GM21447 (cell line): ENCODE measurements around the gene TMEM259.

Experiments
- ATAC-seq: cut with Tn5 transposase; IDR thresholded peaks from one replicate; pipeline ENCODE4 v1.9.1; 2021; ENCODE audit not compliant: unreplicated experiment

Gene TMEM259

GRCh38 chr19:990119-990571 is 30.8 kb downstream of the TMEM259 start:
- ATAC-seq: no peak

DNA sequence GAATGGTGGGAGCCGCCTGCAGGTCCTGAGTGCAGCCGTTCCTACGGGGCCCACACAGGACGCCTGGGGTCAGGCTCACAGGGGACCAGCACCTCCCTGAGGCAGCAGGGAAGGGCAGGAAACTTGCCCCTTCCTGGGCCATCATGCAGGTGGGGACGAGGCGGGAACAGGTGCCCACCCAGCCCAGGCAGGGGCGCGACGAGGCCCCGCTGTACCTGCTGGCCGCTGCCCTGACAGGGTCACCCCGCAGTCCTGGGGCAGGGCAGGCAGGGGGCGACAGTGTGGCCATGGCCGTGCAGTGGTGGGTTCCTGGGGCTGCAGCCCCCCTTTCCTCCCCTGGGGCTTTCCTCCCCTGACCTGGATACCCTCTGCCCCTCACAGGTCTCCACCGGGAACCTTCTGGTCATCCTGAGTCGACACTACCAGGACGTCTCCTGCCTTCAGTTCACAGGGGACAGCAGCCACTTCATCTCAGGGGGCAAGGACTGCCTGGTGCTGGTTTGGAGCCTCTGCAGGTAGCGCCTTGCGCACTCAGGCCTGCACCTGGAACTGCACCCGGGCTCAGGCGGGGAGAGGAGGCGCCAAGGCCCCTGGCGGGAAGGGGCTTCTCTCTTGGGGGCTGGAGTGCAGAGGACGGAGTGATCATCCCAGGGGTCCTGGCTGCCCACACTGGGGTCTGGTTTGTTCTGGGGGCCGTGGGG is 31.4 kb downstream of the TMEM259 start:
- no peak for ATAC-seq

DNA sequence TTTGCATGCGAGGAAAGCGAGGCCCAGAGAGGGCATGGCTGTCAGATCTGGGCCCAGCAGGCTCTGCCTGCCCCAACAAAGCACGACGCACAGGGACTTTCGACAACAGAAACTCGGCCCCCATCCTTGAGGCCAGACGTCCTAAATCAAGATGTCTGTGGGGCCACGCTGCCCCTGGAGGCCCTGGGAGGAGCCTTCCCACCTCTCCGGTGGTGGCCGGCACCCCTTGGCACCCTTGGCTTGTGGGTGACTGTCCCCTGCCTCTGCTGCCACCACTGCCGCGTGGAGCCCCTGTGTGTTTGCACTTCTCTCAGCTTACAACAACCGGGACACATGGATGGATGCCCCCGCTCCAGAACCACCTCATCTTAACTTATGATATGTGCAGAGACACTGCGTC is 32.4 kb downstream of the TMEM259 start:
- no peak for ATAC-seq

DNA sequence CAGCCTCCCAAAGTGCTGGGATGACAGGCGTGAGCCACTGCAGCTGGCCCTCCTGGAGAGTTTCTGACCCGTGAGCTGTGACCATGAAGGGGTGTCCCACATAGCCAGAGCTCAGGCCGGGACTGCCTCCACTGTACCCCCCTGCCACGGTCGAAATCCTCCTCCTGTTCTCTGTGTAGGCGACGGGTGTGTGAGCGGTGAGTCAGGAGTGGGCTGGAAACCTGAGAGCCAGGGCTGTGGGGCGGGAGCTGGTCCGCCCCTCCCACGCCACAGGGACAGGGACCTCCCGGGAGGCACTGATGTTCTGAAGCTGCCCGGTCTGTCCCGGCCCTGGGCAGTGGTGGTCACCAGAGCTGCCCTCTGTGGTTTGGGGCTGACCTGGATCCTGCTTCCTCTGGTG is 32.8 kb downstream of the TMEM259 start:
- ATAC-seq: no peak

GRCh38 chr19:986083-986482 is 34.8 kb downstream of the TMEM259 start:
- no peak for ATAC-seq

DNA sequence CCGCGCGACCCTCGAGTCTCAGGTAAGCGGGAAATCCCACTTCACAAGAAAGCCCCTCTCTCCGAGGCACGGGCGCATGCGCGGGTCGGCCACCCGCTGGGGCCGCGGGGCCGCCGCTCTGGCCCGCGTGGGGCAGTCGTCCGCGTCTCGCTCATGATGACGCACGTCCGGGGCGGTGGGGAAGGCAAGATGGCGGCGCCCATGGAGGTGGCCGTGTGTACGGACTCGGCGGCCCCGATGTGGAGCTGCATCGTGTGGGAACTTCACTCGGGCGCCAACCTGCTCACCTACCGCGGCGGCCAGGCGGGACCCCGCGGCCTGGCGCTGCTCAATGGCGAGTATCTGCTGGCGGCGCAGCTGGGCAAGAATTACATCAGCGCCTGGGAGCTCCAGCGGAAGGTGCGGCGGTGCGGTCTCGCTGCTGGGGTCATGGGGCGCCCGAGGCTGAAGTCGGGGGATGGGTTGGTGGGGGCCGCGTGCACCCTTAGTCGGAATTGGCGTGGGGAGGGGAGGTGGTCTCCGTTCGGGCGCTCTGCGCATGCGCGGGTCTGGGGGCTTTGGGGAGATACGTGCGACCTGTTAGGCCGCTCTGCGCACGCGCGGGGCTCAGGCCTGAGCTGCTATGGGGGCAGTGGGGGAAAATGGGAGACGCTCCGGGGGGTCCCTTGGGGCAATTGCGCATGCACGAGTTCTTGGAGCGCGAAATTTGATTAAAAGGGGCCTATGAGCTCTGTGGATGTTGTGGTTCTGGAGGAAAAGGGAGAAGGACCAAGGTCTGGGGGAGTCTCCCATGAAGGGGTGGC is 36.6 kb downstream of the TMEM259 start, which contains the start of gene WDR18:
Gene WDR18 (plus strand): TSS at position 181 of the 803 bp plus-strand sequence. CDS start 9 bp downstream, at position 190.
- no peak for ATAC-seq

DNA sequence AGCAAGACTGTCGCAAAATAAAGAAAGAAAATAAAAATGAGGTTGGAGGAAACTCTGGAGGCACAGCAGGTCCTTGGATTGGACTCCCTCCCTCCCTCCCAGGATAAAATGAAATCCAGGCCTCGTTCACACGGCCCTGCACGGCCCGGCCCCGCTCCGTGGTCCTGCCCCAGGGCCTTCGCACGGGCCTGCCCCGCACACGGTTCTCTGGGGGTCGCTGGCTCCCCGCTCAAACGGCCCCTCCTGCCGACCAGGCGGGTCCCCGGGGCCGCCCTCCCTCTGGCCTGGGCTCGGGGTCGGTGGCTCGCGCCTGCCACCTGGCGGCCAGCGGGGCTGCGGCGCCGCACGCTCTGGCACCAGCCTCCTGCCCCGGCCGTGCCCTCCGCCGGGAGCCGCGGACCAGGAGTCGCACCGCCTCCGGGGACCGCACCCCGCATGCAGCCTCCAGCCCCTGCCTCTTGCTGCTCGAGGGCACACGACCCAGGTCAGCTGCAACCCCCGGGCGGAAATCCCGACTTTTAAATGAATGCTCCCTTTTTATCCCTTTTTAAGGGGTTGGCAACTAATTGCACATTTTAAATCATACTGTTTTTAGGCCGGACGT is 38.3 kb downstream of the TMEM259 start:
- no peak for ATAC-seq

DNA sequence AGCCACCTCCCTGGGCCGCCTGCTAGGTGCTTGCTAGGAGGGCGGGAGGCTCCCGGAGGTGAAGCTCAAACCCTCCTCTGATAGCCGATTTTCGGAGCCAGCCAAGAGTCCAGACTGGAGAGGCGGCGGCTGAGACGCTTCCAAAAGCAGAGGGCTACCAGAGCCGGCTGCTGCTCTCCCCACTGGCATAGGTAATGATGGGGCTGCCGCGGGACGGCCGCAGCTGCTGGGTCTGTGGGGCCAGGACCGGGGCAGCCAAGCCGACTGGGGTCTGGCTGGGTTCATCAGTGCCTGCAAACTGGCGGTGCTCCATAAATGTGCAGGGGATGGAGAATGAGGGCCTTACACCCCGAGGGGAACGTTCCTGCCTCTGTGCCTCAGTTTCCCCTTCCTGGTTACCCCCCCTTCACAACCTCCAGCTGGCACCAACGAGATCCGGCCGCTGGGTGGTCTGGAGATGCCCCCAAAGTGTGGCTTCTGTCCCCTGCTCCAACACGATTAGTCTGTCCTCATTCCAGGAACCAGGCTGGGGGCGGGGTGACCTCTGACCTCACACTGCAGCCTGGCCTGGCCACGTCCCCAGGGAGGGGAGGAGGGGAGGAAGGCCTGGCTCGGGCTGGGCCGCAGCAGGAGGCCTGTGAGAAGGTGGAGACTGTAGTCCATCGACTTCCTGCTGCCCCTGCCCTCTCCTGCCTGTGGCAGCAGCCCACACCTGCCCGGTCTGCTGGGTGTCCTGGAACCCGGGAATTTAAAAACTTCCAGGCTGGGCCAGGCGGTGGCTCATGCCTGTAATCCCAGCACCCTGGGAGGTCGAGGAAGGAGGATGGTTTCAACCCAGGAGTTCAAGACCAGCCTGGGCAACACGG is 40.6 kb downstream of the TMEM259 start:
- no peak for ATAC-seq

GRCh38 chr19:979318-979741 is 41.6 kb downstream of the TMEM259 start:
- no peak for ATAC-seq

DNA sequence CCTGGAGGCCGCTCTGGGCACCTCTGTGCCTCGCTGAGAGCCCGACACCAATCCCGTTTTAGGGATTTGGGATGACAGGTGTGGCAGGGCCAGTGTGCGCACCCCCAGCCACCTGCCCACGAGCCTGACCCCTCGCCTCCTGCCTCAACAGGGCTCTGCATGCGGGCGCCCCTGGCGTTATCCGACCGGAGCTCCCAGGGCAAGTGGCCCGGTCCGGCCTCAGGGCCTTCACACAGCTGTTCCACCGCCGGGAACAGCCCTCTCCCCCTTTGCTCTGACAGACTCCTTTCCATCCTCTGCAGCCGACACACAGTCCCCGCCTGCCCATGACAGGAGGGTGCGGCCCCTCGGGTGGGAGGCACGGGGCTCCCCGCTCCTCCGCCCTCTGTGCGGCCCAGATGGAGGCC is 43.9 kb downstream of the TMEM259 start:
- no peak for ATAC-seq

DNA sequence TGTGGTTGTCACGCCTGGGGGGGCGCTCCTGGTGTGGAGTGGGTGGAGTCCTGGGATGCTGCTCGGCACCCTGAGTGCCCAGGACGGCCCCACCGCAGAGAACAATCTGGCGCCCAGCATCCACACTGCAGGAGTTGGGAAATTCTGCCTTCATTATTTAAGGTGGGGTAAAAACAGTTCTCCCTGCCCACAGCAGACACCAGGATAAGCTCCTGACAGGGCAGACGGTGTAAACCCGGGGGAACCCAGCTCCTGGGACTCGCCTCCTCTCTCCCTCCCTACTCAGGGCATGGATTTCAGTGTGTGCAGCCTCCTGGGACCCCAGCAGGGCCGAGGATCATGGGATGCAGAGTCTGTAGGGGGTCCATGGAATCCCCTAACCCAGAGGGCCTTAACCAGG is 44.4 kb downstream of the TMEM259 start:
- no peak for ATAC-seq

DNA sequence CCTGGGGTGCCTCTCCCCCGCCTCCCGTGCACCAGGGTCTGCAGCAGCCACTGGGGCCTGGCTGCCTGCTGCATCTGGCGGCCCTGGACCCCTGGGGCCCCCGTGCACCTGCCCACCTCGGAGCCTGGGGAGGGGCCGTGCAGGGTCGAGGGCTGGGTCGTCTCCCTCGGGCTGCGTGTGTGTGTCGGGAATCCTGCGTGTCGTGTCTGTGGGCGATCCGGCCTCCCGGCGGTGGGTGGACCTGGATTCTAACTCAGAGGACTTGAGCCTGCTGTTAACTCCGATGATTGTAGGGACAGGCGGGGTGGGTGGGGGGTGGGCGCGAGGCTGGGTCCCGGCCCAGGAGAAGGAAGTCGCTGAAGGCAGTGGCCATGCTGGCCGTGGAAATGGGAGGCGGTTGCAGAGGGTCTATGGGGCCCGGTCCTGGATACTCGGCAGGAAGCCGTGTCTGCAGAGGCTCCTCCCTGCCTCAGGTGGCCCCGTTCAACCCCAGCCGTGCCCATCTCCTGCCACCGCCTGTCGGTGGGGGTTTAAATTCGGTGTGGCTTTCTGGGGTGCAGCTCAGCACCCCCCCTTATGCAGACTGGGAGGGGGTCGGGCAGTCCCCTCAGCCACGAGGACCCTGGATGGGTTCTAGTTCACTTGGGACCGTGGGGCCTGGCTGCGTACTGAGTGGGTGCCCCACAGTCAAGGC is 46.2 kb downstream of the TMEM259 start:
- no peak for ATAC-seq

- no peak for ATAC-seq
Measured at GRCh38 chr19:973726-974563, 47.0 kb downstream of the TMEM259 start.

GRCh38 chr19:972281-972680 is 48.6 kb downstream of the TMEM259 start:
- no peak for ATAC-seq

DNA sequence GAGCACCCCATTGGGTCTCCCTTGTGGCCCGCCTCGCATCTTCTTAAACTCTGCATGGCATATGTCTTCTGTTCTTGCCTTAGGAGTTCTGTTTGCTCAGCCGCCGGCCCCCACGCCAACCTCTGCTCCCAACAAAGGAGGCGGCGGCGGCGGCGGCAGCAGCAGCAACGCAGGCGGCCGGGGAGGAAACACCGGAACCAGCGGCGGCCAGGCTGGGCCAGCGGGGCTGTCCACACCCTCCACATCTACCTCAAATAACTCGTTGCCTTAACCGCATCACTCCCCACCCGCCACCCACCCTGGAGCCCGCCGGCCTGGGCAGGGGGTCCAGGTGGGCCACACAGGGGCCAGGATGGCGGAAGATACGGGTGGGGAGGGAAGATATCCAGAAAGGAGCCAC is 49.1 kb downstream of the TMEM259 start:
- ATAC-seq: no peak

DNA sequence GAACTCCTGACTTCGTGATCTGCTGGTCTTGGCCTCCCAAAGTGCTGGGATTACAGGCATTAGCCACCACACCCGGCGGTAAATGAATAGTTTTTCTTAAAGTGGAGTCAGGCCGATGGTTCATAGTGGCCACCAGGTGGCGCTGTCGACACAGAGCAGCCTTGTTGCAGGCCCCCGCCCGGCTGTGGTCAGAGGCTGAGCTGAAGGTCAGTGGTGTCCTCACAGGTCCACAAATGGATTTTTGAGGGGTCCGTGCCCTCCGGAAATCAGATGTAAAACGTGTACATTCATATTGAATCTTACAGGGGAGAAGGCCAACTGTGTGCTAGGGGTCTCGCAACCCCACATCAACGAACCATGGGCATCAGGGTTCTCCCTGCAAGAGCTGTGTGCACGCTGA is 50.2 kb downstream of the TMEM259 start:
- no peak for ATAC-seq

DNA sequence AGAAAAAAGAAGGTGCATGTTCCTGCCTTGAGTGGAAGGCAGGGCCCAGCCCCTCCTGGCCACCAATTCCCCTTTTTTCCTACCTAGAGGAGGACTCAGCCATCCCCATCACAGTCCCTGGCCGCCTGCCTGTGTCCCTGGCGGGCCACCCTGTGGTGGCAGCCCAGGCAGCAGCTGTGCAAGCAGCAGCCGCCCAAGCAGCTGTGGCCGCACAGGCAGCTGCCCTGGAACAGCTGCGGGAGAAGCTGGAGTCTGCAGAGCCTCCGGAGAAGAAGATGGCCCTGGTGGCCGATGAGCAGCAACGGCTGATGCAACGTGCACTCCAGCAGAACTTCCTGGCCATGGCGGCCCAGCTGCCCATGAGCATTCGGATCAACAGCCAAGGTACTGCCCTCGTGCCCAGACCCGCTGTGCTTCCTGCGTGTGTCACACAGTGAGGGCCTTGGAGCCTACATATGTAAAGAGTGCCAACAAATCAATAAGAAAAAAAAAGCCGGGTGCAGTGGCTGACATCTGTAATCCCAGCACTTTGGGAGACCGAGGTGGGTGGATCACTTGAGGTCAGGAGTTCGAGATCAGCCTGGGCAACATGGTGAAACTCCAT is 54.3 kb downstream of the TMEM259 start:
- no peak for ATAC-seq

- no peak for ATAC-seq
Measured at GRCh38 chr19:964761-965694, 55.9 kb downstream of the TMEM259 start.
